Neural cell (in vitro differentiated cells): ENCODE results near the gene PGAM2. TPM values are rescaled to one million over a fixed set of nuclear protein-coding genes. Genes with fewer than 3 reads are reported as not detected.

Source experiments
- H2AFZ ChIP-seq: fragments of 200-600, 300-800 bp; sonication (generic), shearing (Covaris generic); 2 replicates; pipeline ENCODE4 v1.6.0; 2014; ENCODE audit warnings: low read depth, mild to moderate bottlenecking, antibody characterized with exemption, low read length, moderate library complexity
- H3F3A ChIP-seq: fragments of 200-600 bp; shearing (Covaris generic); 2 replicates; pipeline ENCODE4 v1.6.1; 2016; ENCODE audit warnings: mild to moderate bottlenecking, moderate library complexity, mixed read lengths, antibody characterized with exemption, low read length; ENCODE audit not compliant: insufficient read depth, poor library complexity, severe bottlenecking
- H3K27ac ChIP-seq: fragments of 200-600, 300-800 bp; sonication (generic), shearing (Covaris generic); 2 replicates; pipeline ENCODE4 v1.5.1; 2014; ENCODE audit warnings: mild to moderate bottlenecking, low read length, moderate library complexity
- H3K27me3 ChIP-seq: fragments of 300-800, 200-600 bp; sonication (generic), shearing (Covaris generic); 2 replicates; pipeline ENCODE4 v1.6.0; 2014; ENCODE audit warnings: mild to moderate bottlenecking, low read depth, low read length, moderate library complexity; ENCODE audit not compliant: insufficient read depth
- H3K36me3 ChIP-seq: fragments of 300-800, 200-600 bp; sonication (generic), shearing (Covaris generic); 2 replicates; pipeline ENCODE4 v1.5.1; 2014; ENCODE audit warnings: mild to moderate bottlenecking, antibody characterized with exemption, low read length, moderate library complexity; ENCODE audit not compliant: insufficient read depth
- H3K4me2 ChIP-seq: fragments of 300-800, 200-600 bp; sonication (generic), shearing (Covaris generic); 2 replicates; pipeline ENCODE4 v1.6.0; 2014; ENCODE audit warnings: mild to moderate bottlenecking, low read length
- H3K4me3 ChIP-seq: fragments of 300-800, 200-600 bp; sonication (generic), shearing (Covaris generic); 2 replicates; pipeline ENCODE4 v1.5.1; 2014; ENCODE audit warnings: mild to moderate bottlenecking, low read length, moderate library complexity
- H3K79me2 ChIP-seq: fragments of 200-600 bp; shearing (Covaris generic); replicated peaks from 2 replicates; pipeline ENCODE4 v1.6.0; 2014; ENCODE audit warnings: mild to moderate bottlenecking, low read length, moderate library complexity; ENCODE audit not compliant: insufficient read depth
- H3K9ac ChIP-seq: fragments of 300-800, 200-600 bp; sonication (generic), shearing (Covaris generic); 2 replicates; pipeline ENCODE4 v1.6.1; 2016; ENCODE audit warnings: mild to moderate bottlenecking, low read length, mixed read lengths
- H3K9me2 ChIP-seq: fragments of 200-600 bp; shearing (Covaris generic); 2 replicates; pipeline ENCODE4 v1.6.1; 2016; ENCODE audit warnings: mild to moderate bottlenecking, low read length, mixed read lengths; ENCODE audit not compliant: insufficient read depth
- H3K9me3 ChIP-seq: fragments of 200-600, 300-800 bp; sonication (generic), shearing (Covaris generic); 2 replicates; pipeline ENCODE4 v1.6.1; 2016; ENCODE audit warnings: mild to moderate bottlenecking, mixed run types, low read length, moderate library complexity, mixed read lengths
- H4K20me1 ChIP-seq: fragments of 200-600 bp; shearing (Covaris generic); 2 replicates; pipeline ENCODE4 v1.6.1; 2016; ENCODE audit warnings: mild to moderate bottlenecking, mixed run types; ENCODE audit not compliant: insufficient read depth
- CTCF ChIP-seq: fragments of 450-650 bp; IDR thresholded peaks from 2 replicates; pipeline ENCODE4 v1.5.1; 2014; ENCODE audit warnings: antibody characterized with exemption, mild to moderate bottlenecking, moderate library complexity; ENCODE audit not compliant: poor library complexity, severe bottlenecking
- EP300 ChIP-seq: fragments of 450-650 bp; conservative IDR thresholded peaks from 2 replicates; pipeline ENCODE4 v1.6.1; 2014; ENCODE audit warnings: antibody characterized with exemption, mild to moderate bottlenecking, moderate library complexity; ENCODE audit not compliant: poor library complexity, severe bottlenecking
- EZH2 ChIP-seq: fragments of 200-600, 300-800 bp; shearing (Covaris generic), sonication (generic); IDR thresholded peaks from 2 replicates; pipeline ENCODE4 v1.6.1; 2014; ENCODE audit warnings: antibody characterized with exemption, low read length, borderline replicate concordance, mild to moderate bottlenecking; ENCODE audit not compliant: insufficient read depth, poor library complexity, severe bottlenecking
- MXI1 ChIP-seq: fragments of 450-650 bp; conservative IDR thresholded peaks from 2 replicates; pipeline ENCODE4 v1.6.1; 2014; ENCODE audit warnings: antibody characterized with exemption, mild to moderate bottlenecking; ENCODE audit not compliant: poor library complexity, severe bottlenecking
- POLR2AphosphoS5 ChIP-seq: IDR thresholded peaks from 2 replicates; pipeline ENCODE4 v1.6.1; 2012
- RAD21 ChIP-seq: fragments of 450-650 bp; conservative IDR thresholded peaks from 2 replicates; pipeline ENCODE4 v1.6.1; 2014; ENCODE audit warnings: antibody characterized with exemption, mild to moderate bottlenecking, moderate library complexity
- SMC3 ChIP-seq: fragments of 450-650 bp; conservative IDR thresholded peaks from 2 replicates; pipeline ENCODE4 v1.6.1; 2014; ENCODE audit warnings: antibody characterized with exemption, mild to moderate bottlenecking, moderate library complexity; ENCODE audit not compliant: poor library complexity
- TAF1 ChIP-seq: IDR thresholded peaks from 2 replicates; pipeline ENCODE4 v1.6.1; 2012; ENCODE audit warnings: low read depth
- polyA plus RNA-seq: library from polyadenylated mRNA; depleted of rRNA; stranded (reverse); fragments of >200 nt; gene quantifications from 2 replicates; pipeline ENCODE4 v1.2.3, GENCODE V29; 2014
- TF ChIP-seq, protein P1 (sequence below): IDR thresholded peaks from 2 replicates; pipeline ENCODE4 v1.6.1; 2012; ENCODE audit warnings: borderline replicate concordance

The PGAM2 gene
- polyA plus RNA-seq, 1 donor from 2014 or later = not detected

- Histone ChIP-seq H3K79me2 (no peaks in the 10 kb centered on the region), H3K36me3 (no peaks in the 10 kb centered on the region), H3K9ac (no peak overlapping the region), H3K27ac (no peak overlapping the region), H3K9me3 (no peaks in the 10 kb centered on the region), H3K9me2 (no peaks in the 10 kb centered on the region), H2AFZ (no peak overlapping the region), H3F3A (no peaks in the 10 kb centered on the region), H3K4me3 (no peak overlapping the region), H3K27me3 (no peaks in the 10 kb centered on the region), H4K20me1 (no peaks in the 10 kb centered on the region), H3K4me2 (no peak overlapping the region)
- no peak for TF ChIP-seq EZH2
- TF ChIP-seq, protein P1, sequence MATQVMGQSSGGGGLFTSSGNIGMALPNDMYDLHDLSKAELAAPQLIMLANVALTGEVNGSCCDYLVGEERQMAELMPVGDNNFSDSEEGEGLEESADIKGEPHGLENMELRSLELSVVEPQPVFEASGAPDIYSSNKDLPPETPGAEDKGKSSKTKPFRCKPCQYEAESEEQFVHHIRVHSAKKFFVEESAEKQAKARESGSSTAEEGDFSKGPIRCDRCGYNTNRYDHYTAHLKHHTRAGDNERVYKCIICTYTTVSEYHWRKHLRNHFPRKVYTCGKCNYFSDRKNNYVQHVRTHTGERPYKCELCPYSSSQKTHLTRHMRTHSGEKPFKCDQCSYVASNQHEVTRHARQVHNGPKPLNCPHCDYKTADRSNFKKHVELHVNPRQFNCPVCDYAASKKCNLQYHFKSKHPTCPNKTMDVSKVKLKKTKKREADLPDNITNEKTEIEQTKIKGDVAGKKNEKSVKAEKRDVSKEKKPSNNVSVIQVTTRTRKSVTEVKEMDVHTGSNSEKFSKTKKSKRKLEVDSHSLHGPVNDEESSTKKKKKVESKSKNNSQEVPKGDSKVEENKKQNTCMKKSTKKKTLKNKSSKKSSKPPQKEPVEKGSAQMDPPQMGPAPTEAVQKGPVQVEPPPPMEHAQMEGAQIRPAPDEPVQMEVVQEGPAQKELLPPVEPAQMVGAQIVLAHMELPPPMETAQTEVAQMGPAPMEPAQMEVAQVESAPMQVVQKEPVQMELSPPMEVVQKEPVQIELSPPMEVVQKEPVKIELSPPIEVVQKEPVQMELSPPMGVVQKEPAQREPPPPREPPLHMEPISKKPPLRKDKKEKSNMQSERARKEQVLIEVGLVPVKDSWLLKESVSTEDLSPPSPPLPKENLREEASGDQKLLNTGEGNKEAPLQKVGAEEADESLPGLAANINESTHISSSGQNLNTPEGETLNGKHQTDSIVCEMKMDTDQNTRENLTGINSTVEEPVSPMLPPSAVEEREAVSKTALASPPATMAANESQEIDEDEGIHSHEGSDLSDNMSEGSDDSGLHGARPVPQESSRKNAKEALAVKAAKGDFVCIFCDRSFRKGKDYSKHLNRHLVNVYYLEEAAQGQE = no peak
- no peak for TF ChIP-seq MXI1
- no peak for TF ChIP-seq CTCF
- TF ChIP-seq RAD21 = no peak
- TF ChIP-seq POLR2AphosphoS5 = no peak
- no peak for TF ChIP-seq TAF1
- no peak for TF ChIP-seq SMC3
- no peak for TF ChIP-seq EP300
These were observed 21.3 kb upstream of the PGAM2 start for GRCh38 chr7:44086627-44087026.

GRCh38 chr7:44085546-44085945 is 20.2 kb upstream of the PGAM2 start:
- Histone ChIP-seq H3K9me3 (no peaks in the 10 kb centered on the region), H3K4me2 (no peak overlapping the region), H3K9ac (no peak overlapping the region), H3K79me2 (peaks cover 3% of the 10 kb centered on the region), H4K20me1 (no peaks in the 10 kb centered on the region), H3K9me2 (no peaks in the 10 kb centered on the region), H3K27ac (no peak overlapping the region), H3K27me3 (no peaks in the 10 kb centered on the region), H3K4me3 (no peak overlapping the region), H2AFZ (no peak overlapping the region), H3F3A (no peaks in the 10 kb centered on the region), H3K36me3 (no peaks in the 10 kb centered on the region)
- TF ChIP-seq POLR2AphosphoS5 = no peak
- TF ChIP-seq, protein P1 = no peak
- TF ChIP-seq SMC3 = no peak
- no peak for TF ChIP-seq TAF1
- no peak for TF ChIP-seq EP300
- TF ChIP-seq EZH2 = no peak
- TF ChIP-seq CTCF = no peak
- no peak for TF ChIP-seq RAD21
